Muscle layer of duodenum (tissue), 2 donors: ENCODE data around the gene FAM240A.

ENCODE experiments used
- H3K27ac ChIP-seq: one replicate; pipeline ENCODE4 v1.7.0; 2013; ENCODE audit warnings: mild to moderate bottlenecking, low read length
- H3K27me3 ChIP-seq: one replicate; pipeline ENCODE4 v1.7.0; 2013; ENCODE audit warnings: low read depth, mild to moderate bottlenecking, control low read depth, low read length
- H3K36me3 ChIP-seq, 2 donors: one replicate each; pipeline ENCODE4 v1.7.0; 2013; ENCODE audit warnings: low read length in 2 of 2, control low read depth in 1 of 2, mild to moderate bottlenecking in 1 of 2; ENCODE audit not compliant: insufficient read depth in 2 of 2, control insufficient read depth in 1 of 2
- H3K4me1 ChIP-seq, 2 donors: one replicate each; pipeline ENCODE4 v1.7.0; 2013; ENCODE audit warnings: low read length in 2 of 2, mild to moderate bottlenecking in 2 of 2, control low read depth in 1 of 2, moderate library complexity in 1 of 2; ENCODE audit not compliant: insufficient read depth in 2 of 2, control insufficient read depth in 1 of 2
- H3K4me3 ChIP-seq, 2 donors: one replicate each; pipeline ENCODE4 v1.7.0; 2013; ENCODE audit warnings: low read length in 2 of 2, low read depth in 1 of 2, mild to moderate bottlenecking in 1 of 2
- H3K9me3 ChIP-seq, 2 donors: one replicate each; pipeline ENCODE4 v1.7.0; 2013; ENCODE audit warnings: low read length in 2 of 2, control low read depth in 1 of 2, mild to moderate bottlenecking in 1 of 2; ENCODE audit not compliant: control insufficient read depth in 1 of 2
- donor health status: healthy.

Gene FAM240A

DNA sequence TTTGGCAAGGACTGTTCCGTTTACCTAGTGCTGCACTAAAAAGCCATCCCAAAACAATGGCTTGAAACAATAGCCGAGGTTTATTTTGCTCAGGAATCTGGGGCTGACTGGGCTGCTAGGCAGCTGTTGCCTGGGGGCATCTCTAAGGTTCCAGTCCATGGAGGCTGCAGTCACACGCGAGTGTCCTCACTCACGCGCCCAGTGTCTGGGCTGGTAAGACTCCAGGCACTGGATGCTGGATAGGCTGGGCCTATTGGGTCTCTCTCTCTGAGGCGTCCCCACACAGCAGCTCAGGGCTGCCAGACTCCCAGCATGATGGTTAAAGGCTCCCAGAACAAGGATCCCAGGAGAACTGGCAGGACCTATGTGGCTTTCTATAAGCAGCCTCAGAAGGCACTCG lies 47.0 kb downstream of the FAM240A start:
- Histone ChIP-seq H3K4me3 (no peak overlapping the region), H3K4me1 (peaks cover 0 to 16% of the 10 kb centered on the region in 2 donors), H3K27me3 (no peaks in the 10 kb centered on the region)

DNA sequence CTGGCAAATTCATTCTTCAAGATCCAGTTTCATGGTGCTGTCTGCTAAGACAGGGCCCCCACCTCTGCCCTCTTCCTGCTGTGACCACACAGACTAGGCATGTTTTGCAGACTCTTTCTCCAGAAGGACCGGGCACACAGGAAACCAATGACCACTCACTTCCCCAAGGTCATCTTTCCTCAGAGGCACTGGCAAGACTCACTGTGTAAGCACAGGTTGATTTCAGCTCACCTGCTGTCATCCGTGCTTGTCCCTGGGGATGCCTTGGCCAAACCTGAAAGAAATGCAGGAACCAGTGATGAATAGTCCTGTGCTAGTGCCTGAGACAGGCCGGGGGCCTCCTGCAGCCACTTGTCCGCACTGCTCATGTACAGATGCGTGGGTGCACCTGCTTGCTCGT lies 47.7 kb downstream of the FAM240A start:
- Histone ChIP-seq H3K36me3 (no peaks in the 10 kb centered on the region), H3K4me3 (no peak overlapping the region), H3K27ac (no peak overlapping the region), H3K9me3 (no peaks in the 10 kb centered on the region), H3K27me3 (no peaks in the 10 kb centered on the region), H3K4me1 (peaks cover 0 to 16% of the 10 kb centered on the region in 2 donors)

More for the DNA sequence above, 47.0 kb downstream of the FAM240A start:
- Histone ChIP-seq H3K9me3 (no peaks in the 10 kb centered on the region), H3K27ac (no peak overlapping the region), H3K36me3 (no peaks in the 10 kb centered on the region)

GRCh38 chr3:46660543-46661523 lies 48.5 kb downstream of the FAM240A start:
- H3K9me3 ChIP-seq: no peaks in the 10 kb centered on the region
- H3K27ac ChIP-seq: no peak overlapping the region
- H3K4me3 ChIP-seq: no peak overlapping the region
- peaks cover 0 to 16% of the 10 kb centered on the region in 2 donors for H3K4me1 ChIP-seq
- H3K27me3 ChIP-seq: no peaks in the 10 kb centered on the region
- no peaks in the 10 kb centered on the region for H3K36me3 ChIP-seq

- no peak overlapping the region for H3K4me3 ChIP-seq
- no peak overlapping the region for H3K27ac ChIP-seq
- no peaks in the 10 kb centered on the region for H3K9me3 ChIP-seq
- no peaks in the 10 kb centered on the region for H3K36me3 ChIP-seq
- H3K27me3 ChIP-seq: no peaks in the 10 kb centered on the region
- peaks cover 0 to 16% of the 10 kb centered on the region in 2 donors for H3K4me1 ChIP-seq
Observed at GRCh38 chr3:46661776-46662766, 49.7 kb downstream of the FAM240A start.

GRCh38 chr3:46662771-46663551 lies 50.6 kb downstream of the FAM240A start:
- Histone ChIP-seq H3K27ac (no peak overlapping the region), H3K4me1 (peaks cover 0 to 16% of the 10 kb centered on the region in 2 donors), H3K4me3 (no peak overlapping the region), H3K27me3 (no peaks in the 10 kb centered on the region), H3K9me3 (no peaks in the 10 kb centered on the region), H3K36me3 (no peaks in the 10 kb centered on the region)

DNA sequence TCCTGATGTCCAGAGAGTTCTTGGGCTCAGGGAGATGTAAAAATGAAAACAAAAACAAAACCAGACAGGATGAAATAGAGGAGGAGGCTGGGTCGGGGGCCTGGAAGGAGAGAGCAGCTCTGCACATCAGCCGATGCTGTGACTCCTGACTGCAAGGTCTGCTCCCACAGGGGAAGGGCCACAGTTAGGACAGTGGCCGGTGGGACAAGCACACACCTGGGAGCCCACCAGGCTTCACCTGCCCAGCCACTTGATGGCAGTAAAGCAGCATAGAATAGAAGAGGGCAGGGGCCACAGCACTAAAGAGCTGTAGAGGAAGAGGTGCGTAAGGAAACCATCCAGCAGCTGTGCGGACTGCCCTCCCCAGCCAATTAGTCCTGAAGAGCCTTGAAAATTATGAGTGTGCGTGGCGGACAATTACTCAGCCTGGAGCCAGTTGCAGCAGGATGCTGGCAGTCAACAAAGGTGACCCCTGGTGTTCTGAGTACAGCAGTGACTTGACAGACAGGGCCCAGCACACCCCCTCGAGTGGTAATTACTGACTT lies 51.3 kb downstream of the FAM240A start:
- Histone ChIP-seq H3K4me1 (peaks cover 0 to 16% of the 10 kb centered on the region in 2 donors), H3K9me3 (no peaks in the 10 kb centered on the region), H3K36me3 (no peaks in the 10 kb centered on the region), H3K27me3 (no peaks in the 10 kb centered on the region), H3K4me3 (no peak overlapping the region), H3K27ac (no peak overlapping the region)

- no peak overlapping the region for H3K27ac ChIP-seq
- no peaks in the 10 kb centered on the region for H3K27me3 ChIP-seq
- no peaks in the 10 kb centered on the region for H3K36me3 ChIP-seq
- peaks cover 0 to 16% of the 10 kb centered on the region in 2 donors for H3K4me1 ChIP-seq
- no peak overlapping the region for H3K4me3 ChIP-seq
- no peaks in the 10 kb centered on the region for H3K9me3 ChIP-seq
Observed at GRCh38 chr3:46664188-46664970, 52.1 kb downstream of the FAM240A start.

DNA sequence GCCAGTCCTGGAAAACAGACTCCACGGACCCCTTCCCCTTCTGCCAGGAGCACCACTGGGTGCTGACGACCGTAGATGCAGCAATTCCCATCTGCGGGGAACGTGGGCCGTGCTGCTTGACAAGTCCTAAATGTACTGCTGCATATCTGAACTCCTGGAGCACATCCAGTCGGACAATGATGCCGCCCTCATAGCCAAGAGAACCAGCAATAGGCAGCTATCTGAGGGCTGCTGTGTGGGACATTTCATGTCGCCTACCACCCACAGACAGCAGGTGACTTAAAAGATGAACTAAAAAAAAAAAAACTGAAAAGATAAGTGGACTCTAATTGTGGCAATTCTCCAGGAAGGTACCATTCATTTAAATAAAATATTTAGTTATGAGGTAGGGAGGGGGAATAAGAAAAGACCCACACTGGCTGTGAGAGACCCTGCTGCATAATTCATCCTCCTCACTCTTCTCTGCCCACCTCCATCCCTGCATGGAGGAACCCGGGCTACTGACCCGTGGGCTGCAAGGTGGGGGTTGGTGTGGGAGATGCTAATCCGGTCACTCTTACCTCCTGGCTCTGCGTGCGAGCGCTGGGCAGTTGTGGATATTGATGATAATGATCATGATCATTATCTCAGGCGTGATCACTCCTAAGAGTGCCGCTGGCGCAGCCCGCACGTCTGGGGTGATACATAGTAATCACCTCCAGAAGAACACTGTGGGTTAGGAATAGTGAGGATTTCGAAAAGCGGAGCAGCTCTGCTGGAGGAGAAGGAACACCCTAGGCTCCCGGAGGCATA lies 52.8 kb downstream of the FAM240A start:
- H3K27ac ChIP-seq: no peak overlapping the region
- H3K9me3 ChIP-seq: no peaks in the 10 kb centered on the region
- H3K4me3 ChIP-seq: no peak overlapping the region
- H3K36me3 ChIP-seq: no peaks in the 10 kb centered on the region
- H3K4me1 ChIP-seq: peaks cover 0 to 16% of the 10 kb centered on the region in 2 donors
- no peaks in the 10 kb centered on the region for H3K27me3 ChIP-seq

DNA sequence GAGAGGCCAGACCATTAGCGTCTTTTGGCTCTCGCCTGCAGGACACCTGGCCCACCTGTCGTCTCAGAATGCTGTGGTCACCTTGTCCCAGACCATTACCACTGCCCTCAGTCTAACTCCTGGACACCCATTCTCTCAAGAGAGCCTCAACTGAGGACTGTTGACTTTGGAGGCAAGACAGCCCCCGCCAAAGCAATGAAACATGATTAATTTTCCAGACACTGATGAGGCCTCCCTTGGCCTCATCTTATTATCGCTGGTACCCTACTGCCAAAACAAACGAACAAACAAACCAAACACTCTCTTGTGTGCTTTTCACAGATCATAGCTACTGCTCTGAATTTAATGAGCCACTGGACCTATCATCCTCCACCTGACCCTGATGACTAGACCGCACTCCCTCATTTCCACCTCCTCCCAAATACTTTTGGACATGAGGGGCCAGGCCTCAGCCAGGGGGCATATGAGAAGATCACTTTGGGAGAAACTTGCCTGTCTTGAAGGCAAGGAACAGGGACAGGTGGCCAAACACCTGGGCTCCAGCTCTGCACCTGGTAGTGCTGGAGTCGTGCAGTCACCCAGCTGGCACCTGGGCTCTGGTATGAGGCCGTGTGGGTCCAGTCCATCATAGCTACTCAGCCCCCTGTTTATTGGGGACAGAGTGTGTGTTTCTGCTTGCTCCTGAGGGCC lies 53.6 kb downstream of the FAM240A start:
- H3K27ac ChIP-seq: no peak overlapping the region
- peaks cover 0 to 16% of the 10 kb centered on the region in 2 donors for H3K4me1 ChIP-seq
- H3K36me3 ChIP-seq: no peaks in the 10 kb centered on the region
- H3K9me3 ChIP-seq: no peaks in the 10 kb centered on the region
- no peaks in the 10 kb centered on the region for H3K27me3 ChIP-seq
- no peak overlapping the region for H3K4me3 ChIP-seq
